HepG2 (cell line): ENCODE results near the gene MRPS5. TPM values are rescaled to one million over a fixed set of nuclear protein-coding genes. Genes with fewer than 3 reads are reported as not detected.

Source experiments
- CBX5 ChIP-seq: sonication (generic); formaldehyde crosslinking; IDR thresholded peaks from 2 replicates; pipeline ENCODE4 v1.4.0; 2020; ENCODE audit warnings: missing genetic modification reagents, borderline replicate concordance
- FOXO4 ChIP-seq: sonication (generic); formaldehyde crosslinking; conservative IDR thresholded peaks from 2 replicates; pipeline ENCODE4 v1.8.1; 2023; ENCODE audit warnings: missing genetic modification reagents
- GATAD2A ChIP-seq: IDR thresholded peaks from 2 replicates; pipeline ENCODE4 v1.6.1; 2016
- GLMP ChIP-seq: sonication (generic); formaldehyde crosslinking; IDR thresholded peaks from 2 replicates; pipeline ENCODE4 v1.9.0; 2021; ENCODE audit warnings: missing genetic modification reagents, mild to moderate bottlenecking, borderline replicate concordance
- MATR3 ChIP-seq: sonication (generic); formaldehyde crosslinking; IDR thresholded peaks from 2 replicates; pipeline ENCODE4 v1.4.0; 2020; ENCODE audit warnings: missing genetic modification reagents
- MYPOP ChIP-seq: sonication (generic); formaldehyde crosslinking; IDR thresholded peaks from 2 replicates; pipeline ENCODE4 v1.8.1; 2023; ENCODE audit warnings: mild to moderate bottlenecking, moderate library complexity, missing genetic modification reagents
- NCOA2 ChIP-seq: sonication (generic); formaldehyde crosslinking; IDR thresholded peaks from 2 replicates; pipeline ENCODE4 v1.8.0; 2022; ENCODE audit warnings: inconsistent platforms
- PATZ1 ChIP-seq: sonication (generic); formaldehyde crosslinking; IDR thresholded peaks from 2 replicates; pipeline ENCODE4 v1.4.0; 2020; ENCODE audit warnings: missing genetic modification reagents
- TCF7 ChIP-seq: sonication (generic); IDR thresholded peaks from 2 replicates; pipeline ENCODE4 v1.6.1; 2016; ENCODE audit warnings: antibody characterized with exemption, low read depth
- ZBTB46 ChIP-seq: sonication (generic); formaldehyde crosslinking; IDR thresholded peaks from 2 replicates; pipeline ENCODE4 v1.4.0; 2020; ENCODE audit warnings: mild to moderate bottlenecking, missing genetic modification reagents, borderline replicate concordance
- ZFP91 ChIP-seq: sonication (generic); formaldehyde crosslinking; IDR thresholded peaks from 2 replicates; pipeline ENCODE4 v1.9.0; 2022; ENCODE audit warnings: missing genetic modification reagents, mild to moderate bottlenecking, borderline replicate concordance
- ZNF232 ChIP-seq: sonication (generic); formaldehyde crosslinking; IDR thresholded peaks from 2 replicates; pipeline ENCODE4 v1.4.0; 2020; ENCODE audit warnings: missing genetic modification reagents, borderline replicate concordance
- ZNF292 ChIP-seq: sonication (generic); formaldehyde crosslinking; IDR thresholded peaks from 2 replicates; pipeline ENCODE4 v1.8.1; 2022; ENCODE audit warnings: mild to moderate bottlenecking, low read depth, missing genetic modification reagents, borderline replicate concordance
- ZNF446 ChIP-seq: sonication (generic); formaldehyde crosslinking; IDR thresholded peaks from 2 replicates; pipeline ENCODE4 v1.5.0; 2020; ENCODE audit warnings: mild to moderate bottlenecking, missing genetic modification reagents
- ZNF619 ChIP-seq: sonication (generic); formaldehyde crosslinking; IDR thresholded peaks from 2 replicates; pipeline ENCODE4 v1.4.0; 2020; ENCODE audit warnings: mild to moderate bottlenecking, missing genetic modification reagents
- ZNF776 ChIP-seq: sonication (generic); formaldehyde crosslinking; IDR thresholded peaks from 2 replicates; pipeline ENCODE4 v1.4.0; 2020; ENCODE audit warnings: mild to moderate bottlenecking, missing genetic modification reagents
- ZNF790 ChIP-seq: sonication (generic); formaldehyde crosslinking; IDR thresholded peaks from 2 replicates; pipeline ENCODE4 v1.8.0; 2022; ENCODE audit warnings: missing genetic modification reagents, mild to moderate bottlenecking, borderline replicate concordance
- ZSCAN21 ChIP-seq: sonication (generic); formaldehyde crosslinking; IDR thresholded peaks from 2 replicates; pipeline ENCODE4 v1.8.0; 2022; ENCODE audit warnings: mild to moderate bottlenecking, missing genetic modification reagents, moderate library complexity, borderline replicate concordance
- polyA plus RNA-seq, 8 experiments: library from polyadenylated mRNA; depleted of rRNA in 3 of 8; stranded (reverse) in 7 of 8; unstranded in 1 of 8; fragments of >200 nt; fragmentation: Illumina TruSeq in 4 of 8; extraction: Trizol in 4 of 8; gene quantifications; 2 replicates each; pipeline versions ENCODE4 v1.2.1 to v1.2.3, GENCODE V29; 2011 to 2016; ENCODE audit warnings: low read depth in 4 of 8, missing spikeins in 1 of 8, mixed read lengths in 1 of 8; ENCODE audit not compliant: insufficient read depth in 1 of 8
- total RNA-seq, 5 experiments: library from RNA; depleted of rRNA; stranded (reverse); fragments of >200 nt; fragmentation: Illumina TruSeq; extraction: Trizol; gene quantifications; 2 replicates each; pipeline ENCODE4 v1.2.3, GENCODE V29; 2016; ENCODE audit warnings: low read depth in 1 of 5

The MRPS5 gene
- total and polyA plus RNA-seq, 2 of the 13 experiments (the other 11 are each of a cell fraction or from before 2014, with no cell fraction given): 98.8 to 134 TPM

GRCh38 chr2:95076705-95077529 lies 44.7 kb downstream of the MRPS5 start (continued):
- TF ChIP-seq MYPOP (CRISPR knock-in tag) (peak; percentile 63; the same call in 1 of the 2 replicates), ZSCAN21 (peak; percentile 54; the same call in 1 of the 2 replicates), TCF7 (no peak), ZNF776 (CRISPR knock-in tag) (0 out of 2 replicates have a peak, but pooled peaks have one; percentile 22), MATR3 (CRISPR knock-in tag) (no peak), ZNF232 (no peak; the same call in 1 of the 2 replicates), ZBTB46 (CRISPR knock-in tag) (no peak), NCOA2 (CRISPR knock-in tag) (0 out of 2 replicates have a peak, but pooled peaks have one; percentile 10), GLMP (CRISPR knock-in tag) (no peak), GATAD2A (peak; percentile 47), CBX5 (CRISPR knock-in tag) (peak; percentile 59; the same call in 1 of the 2 replicates), ZFP91 (CRISPR knock-in tag) (peak; percentile 66; the same call in 1 of the 2 replicates), ZNF790 (0 out of 2 replicates have a peak, but pooled peaks have one; percentile 41), ZNF446 (CRISPR knock-in tag) (no peak), FOXO4 (CRISPR knock-in tag) (no peak), ZNF292 (peak; percentile 64), PATZ1 (CRISPR knock-in tag) (peak; percentile 97), ZNF619 (CRISPR knock-in tag) (no peak)
